Dermis blood vessel endothelial cell (primary cell): ENCODE data around the gene SLC22A31. TPM values are rescaled to one million over a fixed set of nuclear protein-coding genes. Genes with fewer than 3 reads are reported as not detected.
"Not testable (repeated sequence)": the region's sequence is repeated elsewhere in the genome, so short reads cannot be mapped to it uniquely, and the experiment has no call there.

ENCODE experiments used
- DNase-seq: peaks from one replicate; pipeline ENCODE4 v3.0.0; 2010
- total RNA-seq: library from RNA; depleted of rRNA; stranded (reverse); fragments of >200 nt; gene quantifications from 2 replicates; pipeline ENCODE4 v1.2.3, GENCODE V29; 2014

Gene SLC22A31
- total RNA-seq, 1 donor from 2014 or later, result not detected

DNA sequence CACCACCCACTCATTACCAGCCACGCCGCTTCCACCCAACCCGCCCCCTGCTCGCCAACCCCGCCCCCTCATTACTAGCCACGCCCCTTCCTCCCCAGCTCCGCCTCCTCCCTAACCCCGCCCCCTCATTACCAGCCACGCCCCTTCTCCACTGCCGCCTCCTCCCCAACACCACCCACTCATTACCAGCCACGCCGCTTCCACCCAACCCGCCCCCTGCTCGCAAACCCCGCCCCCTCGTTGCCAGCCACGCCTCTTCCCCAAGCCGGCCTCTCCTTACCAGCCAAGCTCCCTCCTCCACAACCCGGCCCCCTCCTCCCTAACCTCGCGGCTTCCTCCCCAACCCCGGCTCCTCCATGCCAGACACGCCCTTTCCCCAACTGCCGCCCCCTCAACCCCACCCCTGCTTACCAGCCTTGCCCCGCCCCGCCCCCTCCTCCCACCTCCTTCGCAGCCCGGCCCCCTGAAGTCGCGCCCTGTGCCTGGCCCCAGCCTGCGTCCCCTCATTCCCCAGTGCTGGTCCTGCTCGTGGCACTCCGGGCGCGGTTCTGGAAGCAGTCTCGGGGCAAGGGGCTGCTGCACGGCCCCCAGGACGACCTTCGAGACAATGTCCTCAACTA is 7.3 kb downstream of the SLC22A31 start:
- no peak for DNase-seq

DNA sequence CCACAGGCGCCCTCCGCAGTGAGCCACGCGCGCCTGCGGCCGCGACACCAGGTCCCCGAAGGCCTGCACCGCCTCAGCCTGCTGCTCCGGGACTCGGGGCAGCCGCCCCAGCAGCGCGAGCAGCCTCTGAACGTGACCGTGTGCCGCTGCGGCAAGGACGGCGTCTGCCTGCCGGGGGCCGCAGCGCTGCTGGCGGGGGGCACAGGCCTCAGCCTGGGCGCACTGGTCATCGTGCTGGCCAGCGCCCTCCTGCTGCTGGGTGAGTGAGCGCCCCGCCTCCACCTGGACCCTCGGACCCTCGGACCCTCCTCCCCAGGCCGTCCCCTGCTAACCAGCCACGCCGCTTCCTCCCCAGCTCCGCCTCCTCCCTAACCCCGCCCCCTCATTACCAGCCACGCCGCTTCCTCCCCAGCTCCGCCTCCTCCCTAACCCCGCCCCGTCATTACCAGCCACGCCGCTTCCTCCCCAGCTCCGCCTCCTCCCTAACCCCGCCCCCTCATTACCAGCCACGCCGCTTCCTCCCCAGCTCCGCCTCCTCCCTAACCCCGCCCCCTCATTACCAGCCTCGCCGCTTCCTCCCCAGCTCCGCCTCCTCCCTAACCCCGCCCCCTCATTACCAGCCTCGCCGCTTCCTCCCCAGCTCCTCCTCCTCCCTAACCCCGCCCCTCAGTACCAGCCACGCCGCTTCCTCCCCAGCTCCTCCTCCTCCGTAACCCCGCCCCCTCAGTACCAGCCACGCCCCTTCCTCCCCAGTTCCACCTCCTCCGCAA is 8.0 kb downstream of the SLC22A31 start:
- DNase-seq, result peak; percentile 97

DNA sequence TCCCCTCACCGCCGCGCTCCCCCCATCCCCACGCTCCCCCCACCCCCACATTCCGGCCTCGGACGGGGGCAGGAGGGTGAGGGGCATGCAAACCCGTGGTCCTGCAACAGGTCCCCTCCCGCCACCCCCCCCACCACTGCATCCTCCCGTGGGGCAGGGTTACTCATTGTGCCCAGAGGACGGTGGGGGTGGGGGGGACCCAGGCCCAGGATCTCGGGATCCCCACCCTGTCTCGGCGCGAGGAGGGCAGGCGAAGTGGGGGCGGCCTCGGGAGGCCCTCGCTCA is 8.5 kb downstream of the SLC22A31 start:
- no peak for DNase-seq

DNA sequence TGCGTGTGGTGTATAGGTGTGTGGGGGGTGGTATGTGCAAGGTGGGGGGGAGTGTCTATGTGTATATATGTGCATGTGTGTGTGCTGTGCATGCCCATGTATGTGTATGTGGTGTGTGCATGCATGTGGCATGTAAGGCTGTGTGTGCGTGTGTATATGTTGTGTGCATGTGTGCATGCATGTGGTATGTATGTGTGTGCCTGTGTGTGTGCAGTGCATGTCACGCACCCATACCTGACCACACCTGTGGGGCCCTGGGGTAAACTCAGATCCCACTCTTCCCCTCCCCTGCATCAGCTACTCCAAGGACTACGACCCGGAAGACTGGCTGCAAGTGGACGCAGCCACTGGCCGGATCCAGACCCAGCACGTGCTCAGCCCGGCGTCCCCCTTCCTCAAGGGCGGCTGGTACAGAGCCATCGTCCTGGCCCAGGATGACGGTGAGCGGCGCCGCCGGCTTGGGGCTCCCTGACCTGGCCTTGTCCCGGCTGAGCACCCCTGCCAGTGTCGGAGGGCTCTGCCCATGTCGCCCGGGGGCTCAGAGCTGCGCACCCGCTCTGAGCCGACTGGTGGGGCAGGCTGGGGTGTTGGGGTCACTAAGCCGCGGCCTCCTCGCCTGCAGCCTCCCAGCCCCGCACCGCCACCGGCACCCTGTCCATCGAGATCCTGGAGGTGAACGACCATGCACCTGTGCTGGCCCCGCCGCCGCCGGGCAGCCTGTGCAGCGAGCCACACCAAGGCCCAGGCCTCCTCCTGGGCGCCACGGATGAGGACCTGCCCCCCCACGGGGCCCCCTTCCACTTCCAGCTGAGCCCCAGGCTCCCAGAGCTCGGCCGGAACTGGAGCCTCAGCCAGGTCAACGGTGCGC is 9.1 kb downstream of the SLC22A31 start:
- DNase-seq, result no peak

DNA sequence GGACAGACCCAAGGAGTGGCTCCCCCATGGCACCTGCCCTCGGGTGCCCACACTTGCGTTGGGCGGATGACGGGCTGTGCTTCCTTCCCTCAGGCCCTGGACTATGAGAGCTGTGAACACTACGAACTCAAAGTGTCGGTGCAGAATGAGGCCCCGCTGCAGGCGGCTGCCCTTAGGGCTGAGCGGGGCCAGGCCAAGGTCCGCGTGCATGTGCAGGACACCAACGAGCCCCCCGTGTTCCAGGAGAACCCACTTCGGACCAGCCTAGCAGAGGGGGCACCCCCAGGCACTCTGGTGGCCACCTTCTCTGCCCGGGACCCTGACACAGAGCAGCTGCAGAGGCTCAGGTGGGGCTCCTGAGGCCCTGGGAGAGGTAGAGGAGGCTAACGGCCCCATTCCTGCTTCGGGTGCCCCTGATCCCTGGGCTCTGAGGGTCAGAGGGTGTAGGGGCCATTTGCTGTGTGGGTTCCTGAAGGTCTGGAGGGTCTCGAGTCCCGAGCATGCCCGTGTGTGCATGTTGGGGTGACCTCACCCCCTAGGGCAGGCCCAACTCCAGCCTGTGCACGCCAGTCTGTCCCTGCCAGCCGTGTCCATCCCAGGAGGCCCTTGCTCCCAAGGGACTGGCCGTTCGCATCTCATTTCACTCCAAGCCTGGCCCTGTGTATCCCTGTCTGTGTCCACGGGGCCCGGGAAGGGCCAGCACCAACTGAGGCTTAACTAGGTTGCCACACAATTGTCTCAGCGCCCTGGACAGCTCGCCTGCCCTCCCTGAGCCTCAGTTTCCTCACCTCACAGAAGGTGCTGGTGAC is 10.0 kb downstream of the SLC22A31 start:
- no peak for DNase-seq

DNA sequence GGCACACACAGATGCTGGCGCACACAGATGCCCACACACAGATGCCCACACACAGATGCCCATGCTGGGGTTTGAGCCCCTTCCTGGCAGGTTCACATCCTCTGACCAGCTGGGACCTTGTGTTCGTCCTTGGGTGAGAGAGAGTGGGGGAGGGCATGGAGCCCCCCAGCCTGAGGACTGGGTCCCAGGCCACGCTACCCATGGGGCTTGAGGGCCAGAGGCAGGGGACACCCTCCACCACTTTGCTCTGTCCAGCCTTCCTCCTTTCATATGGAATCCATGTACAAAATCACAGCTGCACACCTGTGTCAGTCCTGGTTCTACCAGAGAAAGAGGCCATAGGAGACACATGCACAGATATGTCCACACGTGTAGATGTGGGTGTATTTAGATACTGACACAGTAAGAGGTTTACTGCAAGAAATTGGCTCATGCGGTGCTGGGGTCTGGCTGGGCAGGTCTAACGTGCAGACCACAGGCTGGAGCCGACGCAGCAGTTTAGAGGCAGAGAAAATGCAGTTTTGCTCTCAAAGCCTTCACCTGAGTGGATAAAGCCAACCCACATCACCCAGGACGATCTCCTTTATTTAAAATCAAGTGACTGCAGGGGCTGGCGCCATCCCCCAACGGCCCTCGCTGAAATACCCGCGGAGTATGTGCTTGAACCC is 10.8 kb downstream of the SLC22A31 start:
- DNase-seq, result no peak

DNA sequence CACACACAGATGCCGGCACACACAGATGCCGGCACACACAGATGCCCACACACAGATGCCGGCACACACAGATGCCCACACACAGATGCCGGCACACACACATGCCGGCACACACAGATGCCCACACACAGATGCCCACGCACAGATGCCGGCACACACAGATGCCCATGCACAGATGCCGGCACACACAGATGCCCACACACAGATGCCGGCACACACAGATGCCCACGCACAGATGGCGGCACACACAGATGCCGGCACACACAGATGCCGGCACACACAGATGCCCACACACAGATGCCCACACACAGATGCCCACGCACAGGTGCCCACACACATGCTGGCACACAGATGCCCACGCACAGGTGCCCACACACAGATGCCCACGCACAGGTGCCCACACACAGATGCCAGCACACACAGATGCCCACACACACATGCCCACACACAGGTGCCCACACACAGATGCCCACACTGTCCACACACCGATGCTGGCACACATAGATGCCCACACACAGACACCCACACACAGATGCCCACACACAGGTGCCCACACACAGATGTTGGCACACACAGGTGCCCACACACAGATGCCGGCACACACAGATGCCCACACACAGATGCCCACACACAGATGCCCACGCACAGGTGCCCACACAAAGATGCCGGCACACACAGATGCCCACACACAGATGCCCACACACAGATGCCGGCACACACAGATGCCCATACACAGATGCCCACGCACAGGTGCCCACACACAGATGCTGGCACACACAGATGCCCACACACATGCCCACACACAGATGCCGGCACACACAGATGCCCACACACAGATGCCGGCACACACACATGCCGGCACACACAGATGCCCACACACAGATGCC is 11.6 kb downstream of the SLC22A31 start:
- DNase-seq, result not testable (repeated sequence)

DNA sequence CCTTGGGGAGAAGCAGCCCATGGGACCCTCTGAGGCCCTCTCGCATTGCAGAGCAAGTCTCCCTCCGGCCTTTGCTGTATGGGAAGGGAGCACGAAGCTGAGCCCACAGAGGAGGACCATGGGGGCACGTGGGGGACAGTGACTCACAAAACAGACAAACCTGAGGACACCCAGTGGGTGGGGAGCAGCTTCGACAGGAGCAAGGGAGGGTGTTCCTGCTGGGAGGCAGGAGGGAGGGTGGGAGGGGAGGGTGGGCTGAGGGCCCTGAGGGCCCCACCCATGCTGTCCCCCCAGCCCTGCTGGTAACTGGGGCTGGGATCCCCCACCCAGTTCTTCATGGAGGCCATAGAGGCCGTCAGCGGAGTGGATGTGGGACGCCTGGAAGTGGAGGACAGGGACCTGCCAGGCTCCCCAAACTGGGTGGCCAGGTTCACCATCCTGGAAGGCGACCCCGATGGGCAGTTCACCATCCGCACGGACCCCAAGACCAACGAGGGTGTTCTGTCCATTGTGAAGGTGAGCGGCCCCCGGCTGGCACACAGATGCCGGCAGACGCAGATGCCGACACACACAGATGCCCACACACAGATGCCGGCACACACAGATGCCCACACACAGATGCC is 12.5 kb downstream of the SLC22A31 start:
- no peak for DNase-seq

DNA sequence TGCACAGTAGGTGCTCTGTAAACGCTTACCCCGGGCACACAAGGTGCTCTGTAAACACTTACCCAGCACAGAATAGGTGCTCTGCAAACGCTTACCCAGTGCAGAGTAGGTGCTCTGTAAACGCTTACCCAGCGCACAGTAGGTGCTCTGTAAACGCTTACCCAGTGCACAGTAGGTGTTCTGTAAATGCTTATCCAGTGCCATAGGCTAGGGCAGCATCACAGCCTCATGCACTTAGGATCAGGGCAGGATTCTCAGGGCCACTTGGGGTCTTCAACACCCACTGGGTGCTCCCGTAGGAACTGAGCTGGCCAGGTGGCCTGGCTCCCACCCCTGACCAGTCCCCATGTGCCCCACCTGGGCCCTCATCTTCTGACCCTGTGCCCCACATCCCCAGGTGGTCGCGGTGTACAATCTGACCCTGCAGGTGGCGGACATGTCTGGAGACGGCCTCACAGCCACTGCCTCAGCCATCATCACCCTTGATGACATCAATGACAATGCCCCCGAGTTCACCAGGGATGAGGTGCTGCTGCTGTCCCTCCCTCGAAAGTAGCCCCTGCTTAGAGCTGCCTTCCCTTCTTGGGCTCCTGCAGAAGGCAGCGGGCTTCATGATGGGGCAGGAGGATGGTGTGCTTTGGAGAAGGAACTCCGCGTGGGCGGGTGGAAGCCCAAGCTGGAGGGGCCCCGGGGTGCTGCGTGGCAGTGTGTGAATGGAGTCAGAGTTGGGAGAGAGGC is 13.1 kb downstream of the SLC22A31 start:
- peak; percentile 16 for DNase-seq

DNA sequence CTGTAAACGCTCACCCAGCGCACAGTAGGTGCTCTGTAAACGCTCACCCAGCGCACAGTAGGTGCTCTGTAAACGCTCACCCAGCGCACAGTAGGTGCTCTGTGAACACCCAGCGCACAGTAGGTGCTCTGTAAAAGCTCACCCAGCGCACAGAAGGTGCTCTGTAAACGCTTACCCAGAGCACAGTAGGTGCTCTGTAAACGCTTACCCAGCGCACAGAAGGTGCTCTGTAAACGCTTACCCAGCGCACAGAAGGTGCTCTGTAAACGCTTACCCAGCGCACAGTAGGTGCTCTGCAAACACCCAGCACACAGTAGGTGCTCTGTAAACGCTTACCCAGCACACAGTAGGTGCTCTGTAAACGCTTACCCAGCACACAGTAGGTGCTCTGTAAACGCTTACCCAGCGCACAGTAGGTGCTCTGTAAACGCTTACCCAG is 13.7 kb downstream of the SLC22A31 start:
- DNase-seq, result not testable (repeated sequence)

DNA sequence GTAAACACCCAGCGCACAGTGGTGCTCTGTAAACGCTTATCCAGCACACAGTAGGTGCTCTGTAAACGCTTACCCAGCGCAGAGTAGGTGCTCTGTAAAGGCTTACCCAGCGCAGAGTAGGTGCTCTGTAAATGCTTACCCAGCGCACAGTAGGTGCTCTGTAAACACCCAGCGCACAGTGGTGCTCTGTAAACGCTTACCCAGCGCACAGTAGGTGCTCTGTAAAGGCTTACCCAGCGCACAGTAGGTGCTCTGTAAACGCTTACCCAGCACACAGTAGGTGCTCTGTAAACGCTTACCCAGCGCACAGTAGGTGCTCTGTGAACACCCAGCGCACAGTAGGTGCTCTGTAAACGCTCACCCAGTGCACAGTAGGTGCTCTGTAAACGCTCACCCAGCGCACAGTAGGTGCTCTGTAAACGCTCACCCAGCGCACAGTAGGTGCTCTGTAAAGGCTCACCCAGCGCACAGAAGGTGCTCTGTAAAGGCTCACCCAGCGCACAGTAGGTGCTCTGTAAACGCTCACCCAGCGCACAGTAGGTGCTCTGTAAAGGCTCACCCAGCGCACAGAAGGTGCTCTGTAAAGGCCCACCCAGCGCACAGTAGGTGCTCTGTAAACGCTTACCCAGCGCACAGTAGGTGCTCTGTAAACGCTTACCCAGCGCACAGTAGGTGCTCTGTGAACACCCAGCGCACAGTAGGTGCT is 14.3 kb downstream of the SLC22A31 start:
- DNase-seq, result not testable (repeated sequence)

DNA sequence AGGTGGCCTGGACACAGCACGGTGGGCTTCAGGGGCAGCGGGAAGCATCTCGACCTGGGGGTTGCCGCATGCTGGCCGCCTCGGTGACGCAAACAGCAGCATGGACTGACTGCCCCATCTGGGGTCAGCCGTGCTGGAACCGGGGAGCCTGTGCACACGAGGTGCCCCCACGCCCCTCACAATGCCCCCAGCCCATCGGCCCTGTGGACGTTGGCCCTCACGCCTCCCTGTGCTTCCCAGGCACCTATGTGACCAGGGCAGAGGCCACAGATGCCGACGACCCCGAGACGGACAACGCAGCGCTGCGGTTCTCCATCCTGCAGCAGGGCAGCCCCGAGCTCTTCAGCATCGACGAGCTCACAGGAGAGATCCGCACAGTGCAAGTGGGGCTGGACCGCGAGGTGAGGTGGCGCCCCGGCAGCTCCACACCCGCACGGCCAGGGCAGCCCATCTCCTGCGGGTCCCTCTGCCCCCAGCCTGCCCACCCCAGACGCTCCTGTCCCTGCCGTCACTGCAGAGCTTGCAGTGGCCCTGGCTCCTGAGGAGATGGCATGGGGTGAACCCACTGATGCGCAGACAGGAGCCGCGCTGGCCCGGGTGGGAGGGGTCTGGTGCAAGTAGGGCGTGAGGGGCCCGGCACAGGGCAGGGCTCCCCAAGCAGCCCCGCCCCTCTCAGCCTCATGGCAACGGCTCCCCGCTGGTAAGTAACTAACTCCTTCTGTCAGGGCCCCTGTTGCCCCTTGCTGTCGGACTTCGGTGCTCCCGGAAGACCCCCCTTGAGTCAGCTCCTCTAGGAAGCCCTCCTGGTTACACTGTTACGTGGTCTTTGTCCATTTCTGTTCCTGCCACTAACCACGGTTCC is 15.2 kb downstream of the SLC22A31 start:
- DNase-seq, result no peak

DNA sequence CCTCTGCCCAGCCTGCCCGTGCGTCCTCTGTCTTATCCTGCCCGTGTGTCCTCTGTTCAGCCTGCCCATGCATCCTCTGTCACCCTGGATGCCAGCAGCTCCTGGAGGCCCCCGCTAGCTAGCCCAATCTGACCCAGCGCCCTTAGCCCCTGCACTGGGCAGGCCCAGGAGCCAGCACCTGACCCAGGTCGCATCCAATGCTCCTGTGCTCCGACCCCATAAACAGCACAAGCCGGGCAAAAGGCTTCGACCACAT is 15.7 kb downstream of the SLC22A31 start:
- DNase-seq, result no peak

DNA sequence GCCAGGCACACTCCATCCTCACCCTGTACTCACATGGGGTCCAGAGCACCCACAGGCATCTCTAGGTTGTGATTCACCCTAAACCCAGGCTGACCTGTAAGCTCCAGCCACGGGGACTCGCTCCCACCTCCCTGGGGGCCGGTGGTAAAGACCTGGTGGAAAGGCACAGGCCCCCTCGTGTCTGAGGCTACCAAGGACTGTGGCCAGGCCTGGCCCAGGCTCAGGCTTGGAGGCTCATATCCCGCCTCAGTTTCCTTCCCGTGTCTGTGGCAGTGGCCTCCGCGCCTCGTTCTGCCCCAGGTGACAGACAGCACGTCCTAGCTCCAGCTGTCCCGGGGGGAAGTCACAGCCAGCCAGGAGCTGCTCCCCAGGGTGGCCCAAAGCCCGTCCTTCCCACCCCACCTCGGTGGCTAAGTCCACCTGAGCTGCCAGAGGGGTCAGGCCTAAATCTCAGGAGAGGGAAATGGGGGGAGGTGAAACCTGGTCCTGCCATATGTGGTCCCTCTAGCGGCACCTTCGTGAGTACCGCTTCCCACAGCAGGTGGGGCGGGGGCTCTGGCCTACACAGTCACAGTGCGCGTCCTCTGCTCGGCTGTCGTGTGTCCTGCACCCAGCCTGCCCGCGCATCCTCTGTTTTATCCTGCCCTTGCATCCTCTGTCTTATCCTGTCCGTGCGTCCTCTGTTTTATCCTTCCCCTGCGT is 16.2 kb downstream of the SLC22A31 start:
- DNase-seq, result no peak

DNA sequence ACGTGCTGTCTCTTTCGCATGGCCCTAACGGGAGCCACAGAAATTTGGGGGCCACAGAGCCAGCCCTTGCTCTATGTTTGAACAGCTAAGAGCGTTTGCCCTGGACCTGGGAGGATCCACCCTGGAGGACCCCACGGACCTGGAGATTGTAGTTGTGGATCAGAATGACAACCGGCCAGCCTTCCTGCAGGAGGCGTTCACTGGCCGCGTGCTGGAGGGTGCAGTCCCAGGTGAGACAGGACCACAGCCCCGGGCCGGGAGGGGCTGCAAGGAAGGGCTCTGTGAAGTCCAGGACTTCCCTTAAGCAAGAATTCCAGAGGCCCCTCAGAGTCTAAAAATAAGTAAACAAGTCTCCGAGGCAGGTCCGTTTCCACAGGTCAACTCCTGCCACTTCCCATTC is 16.9 kb downstream of the SLC22A31 start:
- DNase-seq, result no peak

DNA sequence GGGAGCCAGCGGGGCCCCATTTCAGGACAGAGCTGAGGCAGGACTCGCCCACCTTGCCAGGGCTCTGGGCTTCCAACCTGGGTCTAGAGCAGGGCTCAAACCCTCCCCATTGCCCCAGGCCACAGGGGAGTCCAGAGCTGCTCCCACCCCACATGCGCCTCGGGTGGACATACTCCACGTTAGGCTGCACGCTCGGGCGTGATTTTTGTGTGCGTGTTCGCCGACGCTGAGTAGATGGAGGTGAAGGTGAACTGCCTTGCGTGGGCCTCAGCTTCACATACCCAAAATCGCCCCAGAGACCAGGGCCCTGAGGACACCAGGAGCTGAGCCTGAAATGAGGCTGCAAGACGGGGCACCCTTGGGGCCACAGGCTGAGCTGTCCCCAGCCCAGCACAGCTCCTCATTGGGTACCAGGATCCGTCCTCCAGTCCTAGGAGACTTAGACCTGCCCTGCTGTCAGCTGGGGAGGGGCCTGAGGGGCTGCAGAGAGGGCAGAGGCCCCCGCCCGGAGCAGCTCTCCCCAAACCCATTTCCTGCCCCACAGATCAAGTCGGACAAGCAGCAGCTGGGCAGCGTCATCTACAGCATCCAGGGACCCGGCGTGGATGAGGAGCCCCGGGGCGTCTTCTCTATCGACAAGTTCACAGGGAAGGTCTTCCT is 20.6 kb downstream of the SLC22A31 start:
- no peak for DNase-seq

DNA sequence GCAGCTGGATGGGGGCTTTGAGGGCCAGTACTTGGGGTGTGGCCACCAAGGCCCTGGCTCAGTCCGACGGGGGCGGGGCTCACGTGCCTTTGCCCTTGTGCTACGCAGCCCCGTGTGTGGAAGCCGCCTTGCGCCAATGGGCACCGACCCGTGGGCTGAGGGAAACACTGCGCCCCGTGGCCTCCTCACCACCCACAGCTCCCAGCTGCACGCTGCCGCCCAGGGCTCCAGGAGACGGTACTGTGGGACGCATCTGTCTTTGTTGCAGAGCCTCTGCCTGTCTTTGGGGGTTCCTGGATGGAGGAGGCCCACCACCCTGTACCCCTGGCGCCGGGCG is 21.2 kb downstream of the SLC22A31 start:
- DNase-seq, result no peak
